Activated CD4-positive, alpha-beta T cell treated with anti-CD3 and anti-CD28 coated beads, Interleukin-2, Interleukin-4, amounts not matched to agents 100 ng/mL and 50 ng/mL, durations not matched to agents 16 hours and 8 hours (primary cell): ENCODE results near the gene PPFIBP1.
"Not testable (repeated sequence)": the region's sequence is repeated elsewhere in the genome, so short reads cannot be mapped to it uniquely, and the experiment has no call there.

Experiments
- DNase-seq: peaks from one replicate; pipeline ENCODE4 v3.0.0-alpha.2; 2020; ENCODE audit warnings: low spot score

PPFIBP1 gene

DNA sequence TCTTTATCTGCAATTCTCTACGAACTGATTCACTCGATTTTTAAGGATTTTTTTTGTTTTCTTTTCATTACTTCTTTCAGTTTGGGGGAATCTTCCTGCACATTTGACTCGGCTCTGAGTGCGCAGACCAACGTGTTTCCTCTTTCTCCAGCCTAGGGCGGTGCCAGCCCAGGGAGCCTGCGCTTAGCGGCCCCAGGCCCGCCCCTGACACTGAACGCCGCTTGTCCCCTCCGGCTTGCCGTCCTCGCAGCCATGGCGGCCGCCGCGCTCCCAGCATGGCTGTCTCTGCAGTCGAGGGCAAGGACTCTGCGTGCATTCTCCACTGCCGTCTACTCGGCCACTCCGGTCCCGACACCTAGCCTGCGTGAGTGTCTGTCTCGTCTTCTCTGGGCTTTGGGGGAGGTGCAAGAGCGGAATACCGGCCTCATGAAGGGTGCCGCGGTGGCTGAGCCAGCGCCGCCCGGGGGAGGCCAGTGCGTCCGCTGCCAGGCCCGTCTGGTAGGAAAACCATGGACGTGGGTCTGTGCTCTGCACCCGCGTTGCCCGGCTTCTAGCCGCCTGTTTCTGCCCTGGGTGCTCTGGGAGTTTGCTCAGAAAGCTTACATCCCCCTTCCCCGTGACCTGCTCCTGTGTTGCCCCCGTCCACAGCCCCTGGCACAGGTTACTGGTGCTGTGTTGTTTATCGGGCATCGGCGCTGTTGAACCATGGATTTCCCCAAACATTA, 186.7 kb downstream of the PPFIBP1 start, which contains the start of gene MRPS35:
TSS of gene MRPS35 (plus strand) at position 241 of the 725 bp plus-strand sequence. CDS start at position 253, 12 bp downstream.
- peak; percentile 91 for DNase-seq

DNA sequence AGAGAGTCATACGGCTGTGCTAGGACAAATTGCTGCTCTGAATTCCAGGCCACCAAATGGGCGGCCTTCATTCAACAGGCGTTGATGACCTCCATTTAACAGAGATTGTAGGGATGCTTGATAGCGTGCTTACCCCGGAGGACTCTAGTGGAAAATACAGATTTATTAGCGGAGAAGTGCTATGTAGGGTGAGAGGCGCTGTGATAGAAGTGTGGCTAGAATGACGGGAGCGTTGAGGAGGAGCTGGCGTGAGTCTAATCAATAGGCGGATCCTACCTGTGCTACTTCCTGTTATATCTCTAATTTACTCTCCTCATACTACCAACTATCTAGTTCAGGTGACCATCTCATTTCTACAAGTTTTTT, 187.3 kb downstream of the PPFIBP1 start:
- DNase-seq: peak; percentile 35

DNA sequence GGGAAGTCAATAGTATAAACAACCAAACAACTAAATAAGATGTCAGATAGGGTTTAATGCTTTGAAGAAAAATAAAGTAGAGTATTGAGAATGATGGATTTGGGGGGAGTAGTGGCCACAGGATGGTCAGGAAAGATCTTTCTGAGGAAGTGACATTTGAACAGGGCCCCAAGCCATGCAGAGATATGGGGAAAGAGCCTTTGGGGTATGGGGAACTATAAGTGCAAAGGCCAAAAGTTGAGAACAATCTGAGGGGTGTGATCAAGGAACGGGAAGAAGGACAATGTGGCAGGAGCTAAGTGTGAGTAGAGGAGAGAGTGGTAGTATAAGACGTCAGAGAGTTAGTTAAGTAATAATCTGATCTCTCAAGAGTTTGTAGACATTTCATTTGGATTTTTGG, 188.0 kb downstream of the PPFIBP1 start:
- no peak for DNase-seq

DNA sequence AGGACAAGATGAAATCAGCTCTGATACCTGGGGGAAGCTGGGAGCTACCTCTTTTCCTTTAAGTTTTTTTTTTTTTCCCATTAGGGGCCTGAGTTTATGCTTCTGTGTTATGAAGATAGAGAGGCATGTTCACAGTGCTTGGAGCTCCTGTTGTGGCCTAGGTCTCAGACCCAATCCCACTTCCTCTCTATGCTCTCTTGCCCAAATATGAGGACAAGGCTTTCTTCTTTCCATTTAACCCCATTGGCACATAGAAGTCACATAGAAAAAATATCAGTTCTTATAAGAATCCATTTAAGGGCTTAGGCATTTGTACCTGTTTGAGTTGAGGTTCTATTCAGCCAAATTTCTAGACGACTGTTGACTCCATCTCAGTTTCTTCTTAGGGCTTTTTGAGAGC, 199.2 kb downstream of the PPFIBP1 start:
- no peak for DNase-seq

DNA sequence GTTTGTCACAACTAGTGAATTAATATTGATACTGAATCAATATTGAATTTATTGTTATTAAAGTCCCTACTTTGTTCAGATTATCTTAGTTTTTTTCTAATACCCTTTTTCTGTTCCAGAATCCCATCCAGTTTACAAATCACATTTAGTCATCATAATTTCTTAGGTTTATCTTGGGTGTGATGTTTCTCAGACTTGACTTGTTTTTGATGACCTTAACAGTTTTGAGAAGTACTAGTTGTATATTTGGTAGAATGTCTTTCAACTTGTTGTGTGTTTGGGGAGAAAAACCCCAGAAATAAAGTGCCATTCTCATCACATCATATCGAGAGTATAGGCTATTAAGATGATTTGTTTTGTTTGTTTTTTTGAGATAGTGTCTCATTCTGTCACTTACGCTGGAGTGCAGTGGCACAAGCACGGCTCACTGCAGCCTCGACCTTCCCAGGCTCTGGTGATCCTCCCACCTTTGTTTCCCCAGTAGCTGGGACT, 206.1 kb downstream of the PPFIBP1 start:
- DNase-seq: no peak

DNA sequence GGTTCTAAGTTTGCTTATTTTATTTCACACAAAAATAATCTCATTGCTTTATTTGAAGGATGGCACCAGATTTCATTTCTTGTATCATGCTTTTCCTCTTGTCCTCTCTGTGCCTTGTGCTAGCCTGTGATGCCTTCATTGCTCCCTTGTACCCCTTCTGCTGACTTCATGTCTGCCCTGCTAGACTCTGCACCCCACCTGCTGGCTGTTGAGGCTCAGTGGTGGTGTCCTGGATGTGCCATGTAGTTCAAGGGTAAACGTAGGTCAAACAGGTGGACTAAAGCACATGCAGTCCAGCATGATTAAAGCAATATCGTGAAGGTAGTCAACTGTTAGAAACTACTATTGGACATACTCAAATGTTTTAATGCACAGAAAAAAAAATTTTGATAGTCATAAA, 208.3 kb downstream of the PPFIBP1 start:
- DNase-seq: peak; percentile 23

DNA sequence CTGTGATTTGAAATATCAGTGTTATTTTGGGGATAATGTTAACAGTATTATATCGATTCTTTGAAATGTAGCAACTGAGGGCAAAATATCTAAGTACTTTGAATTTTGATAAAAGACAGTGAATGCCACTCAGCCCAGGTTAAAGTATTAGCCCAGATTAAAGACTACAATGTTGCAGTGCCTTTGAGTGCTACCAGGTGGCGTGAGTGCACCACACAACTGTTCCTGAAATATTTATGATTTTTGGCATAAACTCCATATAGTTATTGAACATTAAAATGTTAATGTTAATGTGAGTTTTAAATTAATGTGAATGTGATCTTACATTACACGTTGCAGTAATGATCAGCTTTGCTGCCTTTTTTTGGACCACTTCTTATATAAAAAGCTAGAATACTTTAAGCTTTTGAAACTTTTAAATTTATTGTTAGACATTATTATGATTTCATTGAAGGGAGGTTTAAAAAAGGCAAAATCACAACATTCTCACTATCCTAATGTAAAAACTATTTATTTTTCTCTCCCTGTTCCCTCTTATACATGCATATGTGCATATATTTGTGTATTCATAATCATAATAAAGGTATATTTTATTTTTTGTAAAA, 209.1 kb downstream of the PPFIBP1 start:
- peak; percentile 32 for DNase-seq

DNA sequence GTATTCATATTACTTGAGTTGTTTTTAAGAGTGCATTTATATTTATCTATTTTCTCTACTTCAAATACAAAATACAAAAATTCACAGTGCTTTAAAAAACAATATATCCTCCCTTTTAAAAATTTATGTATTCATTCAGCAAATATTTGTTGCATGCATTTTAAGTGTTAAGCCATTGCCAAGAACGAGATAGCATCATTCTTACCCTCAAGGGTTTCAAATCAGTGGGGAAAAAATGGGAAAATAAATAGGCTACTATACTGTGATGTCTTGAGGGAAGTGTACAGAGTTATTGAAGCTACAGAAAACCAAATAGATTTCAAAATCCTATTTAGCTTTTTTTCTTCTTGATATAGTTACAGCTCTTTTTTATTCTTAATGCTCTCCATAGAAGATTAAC, 209.8 kb downstream of the PPFIBP1 start:
- no peak for DNase-seq

DNA sequence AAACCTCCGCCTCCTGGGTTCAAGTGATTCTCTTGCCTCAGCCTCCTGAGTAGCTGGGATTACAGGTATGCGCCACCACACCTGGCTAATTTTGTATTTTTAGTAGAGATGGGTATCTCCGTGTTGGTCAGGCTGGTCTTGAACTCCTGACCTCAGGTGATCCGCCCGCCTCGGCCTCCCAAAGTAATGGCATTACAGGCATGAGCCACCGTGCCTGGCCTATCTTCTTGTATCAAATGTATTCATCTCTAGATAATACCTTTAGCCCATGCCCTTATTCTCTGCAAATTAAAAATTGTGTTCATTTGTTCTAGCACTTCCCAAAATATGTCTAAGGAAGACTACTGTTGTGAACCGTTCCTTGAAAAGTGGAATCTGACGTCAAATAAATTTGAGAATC, 210.3 kb downstream of the PPFIBP1 start:
- DNase-seq: not testable (repeated sequence)

DNA sequence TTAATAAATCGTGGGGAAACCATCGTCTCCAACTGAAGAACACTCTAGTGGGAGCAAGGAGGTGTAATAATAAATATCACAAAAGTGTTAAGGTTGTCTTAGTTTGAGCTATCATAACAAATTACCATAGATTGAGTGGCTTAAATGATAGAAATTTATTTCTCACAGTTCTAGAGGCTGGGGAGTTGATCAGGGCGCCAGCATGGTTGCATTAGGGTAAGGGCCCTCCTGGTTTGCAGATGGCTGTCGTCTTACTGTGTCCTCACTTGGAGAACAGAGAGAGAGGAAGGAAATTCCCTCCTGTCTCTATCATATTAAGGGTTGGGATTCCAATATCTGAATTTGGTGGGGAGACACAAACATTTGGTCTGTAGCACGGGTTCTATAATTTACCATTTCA, 219.6 kb downstream of the PPFIBP1 start:
- no peak for DNase-seq
